ENCODE data around the gene NFIA.
A peak's percentile ranks its signal among the peaks of the same experiment; 100 is the strongest.

DNA sequence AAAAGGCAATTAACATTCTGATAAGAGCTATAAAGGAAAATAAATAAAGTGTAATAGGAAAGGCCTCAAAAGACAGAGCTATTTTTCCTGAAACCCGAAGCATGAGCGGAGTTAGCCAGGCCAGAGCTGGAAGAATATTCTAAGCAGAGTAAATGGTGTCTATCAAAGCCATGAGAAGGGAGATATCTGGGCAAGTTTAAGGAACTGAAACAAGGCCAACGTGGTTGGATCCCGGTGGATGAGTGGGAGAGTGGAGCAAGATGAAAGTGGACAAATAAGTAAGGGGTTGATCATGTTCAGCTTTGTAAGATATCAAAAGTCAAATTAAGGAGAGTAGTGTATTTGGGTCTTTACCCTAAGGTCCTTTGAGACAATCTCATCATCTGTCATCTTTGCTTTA, 408.6 kb downstream of the NFIA start:
- TF ChIP-seq POLR2A (IDR thresholded peaks at IDR 0.05; ENCODE audit: low read depth, low read length) (no peak), POLR2AphosphoS5 (IDR thresholded peaks at IDR 0.05; ENCODE audit: low read depth, low read length) (no peak), SPI1 (IDR thresholded peaks at IDR 0.05; ENCODE audit: low read depth, low read length) (0 out of 2 replicates have a peak, but pooled peaks have one; percentile 1), POU2F2 (IDR thresholded peaks at IDR 0.05; ENCODE audit: low read depth, low read length) (no peak), PAX5 (IDR thresholded peaks at IDR 0.05; ENCODE audit: insufficient read depth, low read length, severe bottlenecking) (no peak)

All from GM12891 (cell line).